ENCODE results near the gene TAGLN.
"Not testable (repeated sequence)": the region's sequence is repeated elsewhere in the genome, so short reads cannot be mapped to it uniquely, and the experiment has no call there.

Gene TAGLN

GRCh38 chr11:117181586-117182550, 17.3 kb upstream of the TAGLN start:
- no peak for DNase-seq

GRCh38 chr11:117182551-117182935, 16.6 kb upstream of the TAGLN start:
- DNase-seq = no peak

- not testable (repeated sequence) for DNase-seq
Observed at GRCh38 chr11:117183178-117183577, 16.0 kb upstream of the TAGLN start.

- DNase-seq = no peak
Observed at GRCh38 chr11:117183724-117184349, 15.3 kb upstream of the TAGLN start.

GRCh38 chr11:117185736-117186430, 13.3 kb upstream of the TAGLN start:
- DNase-seq = no peak

- no peak for DNase-seq
Observed at GRCh38 chr11:117186431-117186761, 12.8 kb upstream of the TAGLN start.

- DNase-seq = no peak
Observed at GRCh38 chr11:117187007-117187406, 12.2 kb upstream of the TAGLN start.

- DNase-seq = no peak
Observed at GRCh38 chr11:117187428-117187798, 11.8 kb upstream of the TAGLN start.

- DNase-seq = no peak
Observed at GRCh38 chr11:117187799-117188481, 11.2 kb upstream of the TAGLN start.

GRCh38 chr11:117188620-117189081, 10.5 kb upstream of the TAGLN start:
- DNase-seq = no peak

GRCh38 chr11:117189191-117189940, 9.8 kb upstream of the TAGLN start:
- DNase-seq = no peak

- no peak for DNase-seq
Observed at GRCh38 chr11:117189941-117190544, 9.1 kb upstream of the TAGLN start.

GRCh38 chr11:117191680-117192400, 7.3 kb upstream of the TAGLN start:
- no peak for DNase-seq

- DNase-seq = no peak
Observed at GRCh38 chr11:117192401-117192875, 6.7 kb upstream of the TAGLN start.

GRCh38 chr11:117193130-117194020, 5.8 kb upstream of the TAGLN start:
- DNase-seq = no peak

GRCh38 chr11:117194267-117194666, 4.9 kb upstream of the TAGLN start:
- DNase-seq = no peak

GRCh38 chr11:117195258-117195657, 3.9 kb upstream of the TAGLN start:
- no peak for DNase-seq

GRCh38 chr11:117195761-117196160, 3.4 kb upstream of the TAGLN start:
- DNase-seq = no peak

- DNase-seq = no peak
Observed at GRCh38 chr11:117197006-117197405, 2.2 kb upstream of the TAGLN start.
